GM13976 (cell line): ENCODE results near the gene REC114.

Source experiments
- DNase-seq: peaks from one replicate; pipeline ENCODE4 v3.0.0; 2012; ENCODE audit warnings: low spot score
- in situ Hi-C: fragments of 300-500 bp; cut with MboI; formaldehyde crosslinking; loops from one replicate; pipeline ENCODE4 v1.12.0; 2022; ENCODE audit warnings: low sequenced_read_pairs, mixed read lengths, inconsistent platforms; ENCODE audit not compliant: unreplicated experiment
- TF ChIP-seq, protein P1 (sequence below): IDR thresholded peaks from 2 replicates; pipeline ENCODE4 v1.5.1; 2012; ENCODE audit warnings: borderline replicate concordance, mild to moderate bottlenecking; ENCODE audit not compliant: insufficient read depth; ENCODE audit errors: extremely low read depth, missing control alignments, control extremely low read depth

Gene REC114

DNA sequence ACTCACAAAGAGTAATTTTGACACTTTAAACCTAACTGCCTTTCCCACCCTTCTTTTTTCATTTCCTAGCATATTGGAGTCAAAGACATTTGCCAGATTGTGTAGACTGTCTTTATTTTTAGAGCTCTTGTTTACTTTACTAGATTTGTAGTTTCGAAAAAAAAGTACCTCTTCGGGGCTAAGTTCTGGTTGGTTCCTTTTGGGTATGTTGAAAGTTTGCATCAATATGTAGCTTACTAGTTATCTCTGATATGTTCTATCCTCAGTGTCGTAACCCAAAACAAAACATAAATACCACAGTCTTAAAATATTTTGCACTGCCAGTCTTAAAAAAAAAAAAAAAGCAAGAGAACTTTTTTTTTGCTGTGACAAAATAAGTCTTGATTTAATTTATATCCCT lies 52.2 kb downstream of the REC114 start:
- DNase-seq, result no peak
- in situ Hi-C loops, result no loop called here
- TF ChIP-seq, protein P1, sequence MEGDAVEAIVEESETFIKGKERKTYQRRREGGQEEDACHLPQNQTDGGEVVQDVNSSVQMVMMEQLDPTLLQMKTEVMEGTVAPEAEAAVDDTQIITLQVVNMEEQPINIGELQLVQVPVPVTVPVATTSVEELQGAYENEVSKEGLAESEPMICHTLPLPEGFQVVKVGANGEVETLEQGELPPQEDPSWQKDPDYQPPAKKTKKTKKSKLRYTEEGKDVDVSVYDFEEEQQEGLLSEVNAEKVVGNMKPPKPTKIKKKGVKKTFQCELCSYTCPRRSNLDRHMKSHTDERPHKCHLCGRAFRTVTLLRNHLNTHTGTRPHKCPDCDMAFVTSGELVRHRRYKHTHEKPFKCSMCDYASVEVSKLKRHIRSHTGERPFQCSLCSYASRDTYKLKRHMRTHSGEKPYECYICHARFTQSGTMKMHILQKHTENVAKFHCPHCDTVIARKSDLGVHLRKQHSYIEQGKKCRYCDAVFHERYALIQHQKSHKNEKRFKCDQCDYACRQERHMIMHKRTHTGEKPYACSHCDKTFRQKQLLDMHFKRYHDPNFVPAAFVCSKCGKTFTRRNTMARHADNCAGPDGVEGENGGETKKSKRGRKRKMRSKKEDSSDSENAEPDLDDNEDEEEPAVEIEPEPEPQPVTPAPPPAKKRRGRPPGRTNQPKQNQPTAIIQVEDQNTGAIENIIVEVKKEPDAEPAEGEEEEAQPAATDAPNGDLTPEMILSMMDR, result no peak

DNA sequence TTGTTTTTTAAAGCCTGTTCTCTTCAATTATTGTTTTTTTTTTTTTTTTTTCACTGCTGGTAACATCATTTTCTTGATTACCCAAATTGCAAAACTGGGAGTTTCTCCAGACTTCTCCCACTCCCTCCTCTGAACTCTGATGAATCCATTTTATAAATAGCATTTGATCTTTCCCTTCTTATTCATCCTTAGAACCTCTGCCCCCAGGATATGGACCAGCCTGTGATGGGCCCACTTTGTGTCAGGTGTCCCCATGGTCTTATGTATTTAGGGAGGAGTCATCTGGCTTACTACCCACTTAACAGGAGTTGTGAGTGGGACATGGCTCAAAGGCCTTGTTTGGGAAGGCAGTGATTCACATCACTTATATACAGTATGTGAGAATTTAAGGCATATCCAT lies 57.7 kb downstream of the REC114 start:
- DNase-seq, result no peak
- in situ Hi-C loops, result no loop called here
- TF ChIP-seq, protein P1, result no peak

DNA sequence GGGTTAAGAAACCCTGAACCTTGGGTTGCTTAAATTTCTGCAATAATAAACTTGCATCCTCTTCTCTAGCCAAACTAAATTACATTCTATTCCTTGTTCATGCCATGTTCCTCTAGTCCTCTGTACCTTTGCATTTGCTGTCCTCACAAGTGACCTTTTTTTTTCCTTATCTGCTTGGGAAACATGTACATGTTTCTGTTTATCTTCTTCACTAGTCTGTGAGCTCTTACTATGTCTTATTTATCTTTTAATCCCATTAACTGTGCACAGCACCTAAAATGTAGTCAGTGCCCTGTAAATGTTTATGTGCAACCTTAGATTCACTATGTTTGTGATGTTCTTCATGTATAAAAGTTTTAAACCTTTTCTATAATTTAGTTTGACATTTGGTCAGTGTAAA lies 61.9 kb downstream of the REC114 start:
- no peak for DNase-seq
- TF ChIP-seq, protein P1, result no peak
- in situ Hi-C loops, result no loop called here

DNA sequence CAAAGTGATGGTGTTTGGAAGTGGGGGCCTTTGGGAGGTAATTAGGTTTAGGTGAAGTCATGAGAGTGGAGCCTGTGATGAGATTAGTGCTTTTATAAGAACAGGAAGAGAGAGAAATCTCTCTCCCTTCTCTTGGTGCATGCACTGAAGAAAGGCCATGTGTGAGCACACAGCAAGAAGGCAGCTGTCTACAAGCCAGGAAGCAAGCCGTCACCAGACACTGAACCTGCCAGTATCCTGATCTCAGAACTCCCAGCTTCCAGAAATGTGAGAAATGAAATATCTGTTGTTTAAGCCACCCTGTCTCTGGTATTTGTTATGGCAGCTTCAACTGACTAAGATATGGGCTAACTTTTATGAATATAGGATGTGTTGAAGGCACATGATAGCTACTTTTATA lies 72.6 kb downstream of the REC114 start:
- in situ Hi-C loops, result no loop called here
- TF ChIP-seq, protein P1, result no peak
- no peak for DNase-seq

DNA sequence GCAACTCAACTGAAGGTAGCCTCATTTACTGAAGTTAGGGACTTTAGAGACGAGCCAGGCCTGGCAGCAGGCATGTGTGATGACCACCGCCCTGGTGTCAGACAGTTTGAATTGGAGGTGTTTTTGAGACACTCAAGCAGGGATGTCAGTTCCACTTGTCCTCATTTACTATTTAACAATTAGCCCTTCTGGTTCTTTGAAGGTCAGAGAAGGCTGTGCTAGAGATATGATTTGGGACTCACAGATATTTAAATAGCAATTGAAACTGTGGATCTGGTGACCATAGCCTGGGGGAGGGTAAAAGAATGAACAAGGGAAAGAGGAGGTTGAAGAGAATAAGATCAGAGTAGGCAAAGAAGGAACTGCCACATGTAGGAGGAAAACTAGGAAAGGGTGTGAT lies 74.6 kb downstream of the REC114 start:
- in situ Hi-C loops, result no loop called here
- DNase-seq, result no peak
- TF ChIP-seq, protein P1, result no peak

DNA sequence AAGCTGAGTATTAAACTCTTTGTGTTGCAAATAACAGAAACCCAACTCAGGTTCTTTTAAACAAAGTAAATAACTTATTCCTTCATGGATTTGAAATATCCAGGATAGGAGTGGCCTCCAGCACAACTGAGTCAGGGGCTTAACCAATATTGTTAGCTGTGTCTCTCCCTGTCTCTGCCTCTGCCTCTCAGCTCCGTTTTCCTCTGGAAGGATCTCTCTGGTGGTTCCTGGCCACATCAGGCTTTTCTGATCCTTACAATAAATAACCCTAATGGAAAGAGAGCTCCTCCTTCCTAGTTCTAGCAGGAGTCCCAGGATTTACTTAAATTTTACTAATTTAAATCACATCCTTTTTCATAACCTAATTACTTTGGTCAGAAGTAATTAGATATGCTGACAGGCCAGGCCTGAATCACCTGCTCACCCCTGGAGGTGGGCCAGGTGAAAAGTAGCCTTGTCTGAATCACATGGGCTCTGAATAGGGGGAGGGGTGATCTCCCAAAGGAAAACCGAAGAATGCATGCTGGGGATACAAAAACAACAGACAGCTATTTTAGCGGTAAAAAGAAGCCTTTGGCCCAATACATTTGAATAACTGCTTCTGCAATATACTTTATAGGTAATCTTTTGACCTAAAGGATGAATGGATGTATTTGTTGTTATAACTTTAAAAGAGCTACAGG lies 75.4 kb downstream of the REC114 start:
- no peak for DNase-seq
- TF ChIP-seq, protein P1, result no peak
- in situ Hi-C loops, result no loop called here
